OCI-LY3 (cell line): ENCODE results near the gene CDH4.

Experiments
- H2AFZ ChIP-seq: fragments of 200-600, 300-600 bp; shearing (Covaris generic); 2 replicates; pipeline ENCODE4 v1.6.0; 2014; ENCODE audit warnings: antibody characterized with exemption, low read depth, low read length
- H3K27ac ChIP-seq: fragments of 200-600, 300-600 bp; sonication (generic); 2 replicates; pipeline ENCODE4 v1.5.1; 2014; ENCODE audit warnings: mild to moderate bottlenecking, low read length, moderate library complexity, mixed read lengths
- H3K27me3 ChIP-seq: fragments of 200-600, 300-600 bp; sonication (generic); 2 replicates; pipeline ENCODE4 v1.6.1; 2014; ENCODE audit warnings: low read depth, low read length, mixed read lengths
- H3K36me3 ChIP-seq: fragments of 200-600, 300-600 bp; sonication (generic); replicated peaks from 2 replicates; pipeline ENCODE3; 2014; ENCODE audit warnings: low read depth, low read length, mixed read lengths
- H3K4me1 ChIP-seq: fragments of 300-600, 200-600 bp; sonication (generic); 2 replicates; pipeline ENCODE4 v1.6.1; 2014; ENCODE audit warnings: low read length, mixed read lengths
- H3K4me2 ChIP-seq: fragments of 200-600, 300-600 bp; sonication (generic); 2 replicates; pipeline ENCODE4 v1.6.1; 2014; ENCODE audit warnings: low read length, mixed read lengths
- H3K4me3 ChIP-seq: fragments of 300-600, 200-600 bp; sonication (generic); 2 replicates; pipeline ENCODE4 v1.5.1; 2014; ENCODE audit warnings: antibody characterized with exemption, mild to moderate bottlenecking, low read length, moderate library complexity
- H3K79me2 ChIP-seq: fragments of 300-600, 200-600 bp; shearing (Covaris generic); 2 replicates; pipeline ENCODE4 v1.6.1; 2014; ENCODE audit warnings: mild to moderate bottlenecking, low read length, mixed read lengths
- H3K9ac ChIP-seq: fragments of 300-600, 200-600 bp; shearing (Covaris generic); 2 replicates; pipeline ENCODE4 v1.6.0; 2014; ENCODE audit warnings: mild to moderate bottlenecking, low read length, moderate library complexity
- H3K9me3 ChIP-seq: fragments of 200-600, 300-600 bp; shearing (Covaris generic); 2 replicates; pipeline ENCODE4 v1.6.1; 2014; ENCODE audit warnings: low read length, mixed read lengths; ENCODE audit not compliant: insufficient read depth
- H4K20me1 ChIP-seq: fragments of 200-600, 300-600 bp; sonication (generic); 2 replicates; pipeline ENCODE4 v1.6.1; 2016; ENCODE audit warnings: low read length, mixed read lengths; ENCODE audit not compliant: insufficient read depth
- CTCF ChIP-seq: fragments of 200-600, 300-600 bp; sonication (generic); IDR thresholded peaks from 2 replicates; pipeline ENCODE4 v1.5.1; 2014; ENCODE audit warnings: antibody characterized with exemption, low read length, low read depth
- EZH2phosphoT487 ChIP-seq: fragments of 200-600 bp; shearing (Covaris generic); IDR thresholded peaks from 2 replicates; pipeline ENCODE4 v1.6.1; 2018; ENCODE audit warnings: antibody characterized with exemption, mixed run types, low read depth

The CDH4 gene

GRCh38 chr20:61252601-61253263 lies 671 bp downstream of the CDH4 start:
- no peak overlapping the region for H3K4me3 ChIP-seq
- H3K9me3 ChIP-seq, result no peaks in the 10 kb centered on the region
- H4K20me1 ChIP-seq, result no peaks in the 10 kb centered on the region
- no peak overlapping the region for H2AFZ ChIP-seq
- H3K79me2 ChIP-seq, result no peaks in the 10 kb centered on the region
- H3K4me1 ChIP-seq, result no peaks in the 10 kb centered on the region
- H3K27me3 ChIP-seq, result no peaks in the 10 kb centered on the region
- H3K27ac ChIP-seq, result no peak overlapping the region
- no peak overlapping the region for H3K9ac ChIP-seq
- no peaks in the 10 kb centered on the region for H3K36me3 ChIP-seq
- no peak overlapping the region for H3K4me2 ChIP-seq
- no peak for TF ChIP-seq EZH2phosphoT487

GRCh38 chr20:61253264-61253639 lies 1.2 kb downstream of the CDH4 start:
- no peak overlapping the region for H3K4me3 ChIP-seq
- H3K9ac ChIP-seq, result no peak overlapping the region
- TF ChIP-seq CTCF (no peak), EZH2phosphoT487 (no peak)
- H3K9me3 ChIP-seq, result no peaks in the 10 kb centered on the region
- H3K36me3 ChIP-seq, result no peaks in the 10 kb centered on the region
- no peak overlapping the region for H2AFZ ChIP-seq
- no peaks in the 10 kb centered on the region for H4K20me1 ChIP-seq
- no peak overlapping the region for H3K27ac ChIP-seq
- H3K79me2 ChIP-seq, result no peaks in the 10 kb centered on the region
- no peaks in the 10 kb centered on the region for H3K4me1 ChIP-seq
- H3K27me3 ChIP-seq, result no peaks in the 10 kb centered on the region
- H3K4me2 ChIP-seq, result no peak overlapping the region

GRCh38 chr20:61253640-61254511 lies 1.8 kb downstream of the CDH4 start:
- H3K9ac ChIP-seq, result no peak overlapping the region
- no peak overlapping the region for H2AFZ ChIP-seq
- no peaks in the 10 kb centered on the region for H3K27me3 ChIP-seq

GRCh38 chr20:61254881-61255626 lies 3.0 kb downstream of the CDH4 start:
- Histone ChIP-seq H3K27me3 (no peaks in the 10 kb centered on the region), H3K4me2 (no peak overlapping the region), H3K4me1 (no peaks in the 10 kb centered on the region), H2AFZ (no peak overlapping the region), H3K9ac (no peak overlapping the region), H3K27ac (no peak overlapping the region), H3K4me3 (no peak overlapping the region), H3K36me3 (no peaks in the 10 kb centered on the region), H4K20me1 (no peaks in the 10 kb centered on the region), H3K79me2 (no peaks in the 10 kb centered on the region), H3K9me3 (no peaks in the 10 kb centered on the region)
- TF ChIP-seq CTCF (no peak), EZH2phosphoT487 (no peak)

More at GRCh38 chr20:61253640-61254511, 1.8 kb downstream of the CDH4 start:
- Histone ChIP-seq H3K27ac (no peak overlapping the region), H3K36me3 (no peaks in the 10 kb centered on the region), H3K4me2 (no peak overlapping the region), H4K20me1 (no peaks in the 10 kb centered on the region), H3K9me3 (no peaks in the 10 kb centered on the region), H3K79me2 (no peaks in the 10 kb centered on the region), H3K4me1 (no peaks in the 10 kb centered on the region), H3K4me3 (no peak overlapping the region)
- no peak for TF ChIP-seq EZH2phosphoT487
- no peak for TF ChIP-seq CTCF
